HCT116 (cell line): Measurements from ENCODE around the gene HPS3.

Source experiments
- EZH2phosphoT487 ChIP-seq: fragments of 200-600 bp; IDR thresholded peaks from 2 replicates; pipeline ENCODE4 v1.6.1; 2018; ENCODE audit warnings: antibody characterized with exemption, borderline replicate concordance
- FOSL1 ChIP-seq: IDR thresholded peaks from 2 replicates; pipeline ENCODE4 v1.6.1; 2012; ENCODE audit warnings: low read depth
- JUND ChIP-seq: IDR thresholded peaks from 2 replicates; pipeline ENCODE4 v1.6.1; 2012
- POLR2A ChIP-seq: IDR thresholded peaks from 2 replicates; pipeline ENCODE4 v1.7.0; 2011; ENCODE audit warnings: borderline replicate concordance; ENCODE audit not compliant: insufficient read depth, insufficient read length; ENCODE audit errors: extremely low read depth
- RAD21 ChIP-seq: IDR thresholded peaks from 2 replicates; pipeline ENCODE4 v1.6.1; 2012; ENCODE audit warnings: low read depth, mild to moderate bottlenecking
- SRF ChIP-seq: IDR thresholded peaks from 2 replicates; pipeline ENCODE4 v1.6.1; 2012; ENCODE audit warnings: low read depth
- TF ChIP-seq, protein P1 (sequence below): IDR thresholded peaks from 2 replicates; pipeline ENCODE4 v1.6.1; 2012; ENCODE audit warnings: low read depth
- TF ChIP-seq, protein P2 (sequence below), 3 experiments: fragments of 200-600 bp in 1 of 3; sonication (generic) in 1 of 3; IDR thresholded peaks in 2 of 3; conservative IDR thresholded peaks in 1 of 3; 2 replicates each; pipeline ENCODE4 v1.5.1; 2012 to 2017; ENCODE audit warnings: low read depth in 2 of 3, low read length in 2 of 3, antibody characterized with exemption in 1 of 3, borderline replicate concordance in 1 of 3, control low read depth in 1 of 3, mild to moderate bottlenecking in 1 of 3, mixed read lengths in 1 of 3, mixed run types in 1 of 3, moderate library complexity in 1 of 3; ENCODE audit not compliant: insufficient read depth in 1 of 3

DNA sequence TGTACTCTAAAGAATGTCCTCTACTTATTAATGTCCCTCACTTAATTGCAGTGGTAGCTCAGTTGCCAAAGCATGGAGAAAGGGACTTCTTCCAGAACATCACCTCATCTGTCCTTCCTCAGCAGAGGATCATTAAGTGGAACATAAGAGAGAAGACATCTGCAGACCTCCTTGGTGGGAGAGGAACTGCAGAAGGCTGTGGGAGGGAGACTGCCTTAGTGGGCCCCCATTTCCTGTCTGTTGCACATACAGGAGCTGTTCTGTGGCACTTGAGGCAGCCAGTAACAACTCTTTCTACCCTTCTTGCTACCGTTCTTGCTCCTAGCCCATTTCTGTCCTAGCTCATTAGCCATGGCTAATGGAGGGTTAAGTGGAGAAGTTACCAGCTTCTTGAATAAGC lies 33.6 kb downstream of the HPS3 start:
- no peak for TF ChIP-seq POLR2A
- TF ChIP-seq, protein P1, sequence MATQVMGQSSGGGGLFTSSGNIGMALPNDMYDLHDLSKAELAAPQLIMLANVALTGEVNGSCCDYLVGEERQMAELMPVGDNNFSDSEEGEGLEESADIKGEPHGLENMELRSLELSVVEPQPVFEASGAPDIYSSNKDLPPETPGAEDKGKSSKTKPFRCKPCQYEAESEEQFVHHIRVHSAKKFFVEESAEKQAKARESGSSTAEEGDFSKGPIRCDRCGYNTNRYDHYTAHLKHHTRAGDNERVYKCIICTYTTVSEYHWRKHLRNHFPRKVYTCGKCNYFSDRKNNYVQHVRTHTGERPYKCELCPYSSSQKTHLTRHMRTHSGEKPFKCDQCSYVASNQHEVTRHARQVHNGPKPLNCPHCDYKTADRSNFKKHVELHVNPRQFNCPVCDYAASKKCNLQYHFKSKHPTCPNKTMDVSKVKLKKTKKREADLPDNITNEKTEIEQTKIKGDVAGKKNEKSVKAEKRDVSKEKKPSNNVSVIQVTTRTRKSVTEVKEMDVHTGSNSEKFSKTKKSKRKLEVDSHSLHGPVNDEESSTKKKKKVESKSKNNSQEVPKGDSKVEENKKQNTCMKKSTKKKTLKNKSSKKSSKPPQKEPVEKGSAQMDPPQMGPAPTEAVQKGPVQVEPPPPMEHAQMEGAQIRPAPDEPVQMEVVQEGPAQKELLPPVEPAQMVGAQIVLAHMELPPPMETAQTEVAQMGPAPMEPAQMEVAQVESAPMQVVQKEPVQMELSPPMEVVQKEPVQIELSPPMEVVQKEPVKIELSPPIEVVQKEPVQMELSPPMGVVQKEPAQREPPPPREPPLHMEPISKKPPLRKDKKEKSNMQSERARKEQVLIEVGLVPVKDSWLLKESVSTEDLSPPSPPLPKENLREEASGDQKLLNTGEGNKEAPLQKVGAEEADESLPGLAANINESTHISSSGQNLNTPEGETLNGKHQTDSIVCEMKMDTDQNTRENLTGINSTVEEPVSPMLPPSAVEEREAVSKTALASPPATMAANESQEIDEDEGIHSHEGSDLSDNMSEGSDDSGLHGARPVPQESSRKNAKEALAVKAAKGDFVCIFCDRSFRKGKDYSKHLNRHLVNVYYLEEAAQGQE, result no peak
- TF ChIP-seq FOSL1, result no peak
- TF ChIP-seq, protein P2, sequence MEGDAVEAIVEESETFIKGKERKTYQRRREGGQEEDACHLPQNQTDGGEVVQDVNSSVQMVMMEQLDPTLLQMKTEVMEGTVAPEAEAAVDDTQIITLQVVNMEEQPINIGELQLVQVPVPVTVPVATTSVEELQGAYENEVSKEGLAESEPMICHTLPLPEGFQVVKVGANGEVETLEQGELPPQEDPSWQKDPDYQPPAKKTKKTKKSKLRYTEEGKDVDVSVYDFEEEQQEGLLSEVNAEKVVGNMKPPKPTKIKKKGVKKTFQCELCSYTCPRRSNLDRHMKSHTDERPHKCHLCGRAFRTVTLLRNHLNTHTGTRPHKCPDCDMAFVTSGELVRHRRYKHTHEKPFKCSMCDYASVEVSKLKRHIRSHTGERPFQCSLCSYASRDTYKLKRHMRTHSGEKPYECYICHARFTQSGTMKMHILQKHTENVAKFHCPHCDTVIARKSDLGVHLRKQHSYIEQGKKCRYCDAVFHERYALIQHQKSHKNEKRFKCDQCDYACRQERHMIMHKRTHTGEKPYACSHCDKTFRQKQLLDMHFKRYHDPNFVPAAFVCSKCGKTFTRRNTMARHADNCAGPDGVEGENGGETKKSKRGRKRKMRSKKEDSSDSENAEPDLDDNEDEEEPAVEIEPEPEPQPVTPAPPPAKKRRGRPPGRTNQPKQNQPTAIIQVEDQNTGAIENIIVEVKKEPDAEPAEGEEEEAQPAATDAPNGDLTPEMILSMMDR (IDR thresholded peaks at IDR 0.05 in 2 of 3, conservative IDR thresholded peaks at IDR 0.05 in 1 of 3; ENCODE audit: borderline replicate concordance in 1 of 3, insufficient read depth in 1 of 3, low read depth in 2 of 3, low read length in 2 of 3), result no peak
- no peak for TF ChIP-seq JUND
- TF ChIP-seq RAD21, result no peak
- TF ChIP-seq EZH2phosphoT487, result no peak
- TF ChIP-seq SRF, result no peak
